HepG2 (cell line): ENCODE data around the gene METTL25. TPM values are rescaled to one million over a fixed set of nuclear protein-coding genes. Genes with fewer than 3 reads are reported as not detected.

Experiments used
- ATAC-seq: fragments of 200-7000 bp; cut with Tn5 transposase; 3 replicates; pipeline ENCODE4 v1.9.1; 2020; ENCODE audit warnings: mild to moderate bottlenecking, moderate library complexity
- BruUV-seq: library from RNA; stranded (reverse); fragments of 400-500 nt; replicated peaks from 2 replicates; lab custom pipeline; 2021; lab: Mats Ljungman, UMichigan
- CTCF ChIA-PET: fragments of 300-600 bp; formaldehyde crosslinking; extraction: SDS; loops from one replicate; lab custom pipeline; 2021; ENCODE audit warnings: low total read pairs, inconsistent platforms, low intra/inter-chr PET ratio; lab: Yijun Ruan, JAX
- POLR2A ChIA-PET: fragments of 350-600 bp; sonication (Branson Sonifier 250); formaldehyde crosslinking; loops from one replicate; lab custom pipeline; 2020; ENCODE audit warnings: antibody characterized with exemption, inconsistent platforms; lab: Yijun Ruan, JAX
- DNase-seq: peaks from one replicate; pipeline ENCODE4 v3.0.0-alpha.2; 2015; ENCODE audit warnings: low spot score
- FAIRE-seq: peaks from 3 replicates; lab custom pipeline; 2011; peaks lifted over from hg19 to GRCh38; lab: Jason Lieb, UNC
- H2AFZ ChIP-seq: one replicate; pipeline ENCODE4 v1.6.1; 2011; ENCODE audit warnings: low read length, inconsistent platforms
- H3K27ac ChIP-seq: fragments of 300-600 bp; 3 replicates; pipeline ENCODE4 v1.8.0; 2011; ENCODE audit warnings: mixed run types, mild to moderate bottlenecking, mixed read lengths, low read length, inconsistent platforms; ENCODE audit not compliant: insufficient read depth; ENCODE audit errors: extremely low read length
- H3K27me3 ChIP-seq, 2 experiments: fragments of 200-600 bp in 1 of 2; 2 replicates in 1 of 2; 3 replicates in 1 of 2; pipeline versions ENCODE4 v1.6.0 to v1.8.0; 2011; ENCODE audit warnings: low read length in 2 of 2, mild to moderate bottlenecking in 2 of 2, moderate library complexity in 2 of 2, inconsistent platforms in 1 of 2; ENCODE audit not compliant: insufficient read depth in 2 of 2, control insufficient read depth in 1 of 2
- H3K36me3 ChIP-seq, 2 experiments: fragments of 200-600 bp in 1 of 2; replicated peaks in 1 of 2; 2 replicates in 1 of 2; 3 replicates in 1 of 2; pipeline versions ENCODE4 v1.5.1 to v1.8.0; 2011; ENCODE audit warnings: low read length in 2 of 2, inconsistent platforms in 1 of 2; ENCODE audit not compliant: insufficient read depth in 2 of 2, control insufficient read depth in 1 of 2
- H3K4me1 ChIP-seq: 2 replicates; pipeline ENCODE4 v1.5.1; 2012; ENCODE audit warnings: low read length, inconsistent platforms; ENCODE audit not compliant: insufficient read depth
- H3K4me2 ChIP-seq: 2 replicates; pipeline ENCODE4 v1.6.0; 2011; ENCODE audit warnings: low read depth, low read length, inconsistent platforms
- H3K4me3 ChIP-seq, 3 experiments: fragments of 200-600 bp in 1 of 3; sonication (generic), shearing (Covaris generic) in 1 of 3; replicated peaks in 1 of 3; 2 replicates each; pipeline ENCODE4 v1.5.1; 2011 to 2016; ENCODE audit warnings: low read length in 3 of 3, inconsistent platforms in 2 of 3, low read depth in 2 of 3, mild to moderate bottlenecking in 2 of 3, control low read depth in 1 of 3, mixed read lengths in 1 of 3; ENCODE audit not compliant: insufficient read depth in 1 of 3
- H3K79me2 ChIP-seq: one replicate; pipeline ENCODE4 v1.6.1; 2011; ENCODE audit warnings: low read length, inconsistent platforms; ENCODE audit not compliant: insufficient read depth
- H3K9ac ChIP-seq: 2 replicates; pipeline ENCODE4 v1.6.0; 2011; ENCODE audit warnings: mild to moderate bottlenecking, low read depth, low read length, inconsistent platforms; ENCODE audit not compliant: insufficient read depth
- H3K9me3 ChIP-seq: 2 replicates; pipeline ENCODE4 v1.5.1; 2012; ENCODE audit warnings: mild to moderate bottlenecking, low read length
- H4K20me1 ChIP-seq: 2 replicates; pipeline ENCODE4 v1.6.0; 2011; ENCODE audit warnings: inconsistent platforms, mild to moderate bottlenecking, low read length, moderate library complexity; ENCODE audit not compliant: insufficient read depth
- MAF1 ChIP-seq: sonication (generic); formaldehyde crosslinking; IDR thresholded peaks from 2 replicates; pipeline ENCODE4 v1.5.0; 2020; ENCODE audit warnings: missing genetic modification reagents, borderline replicate concordance
- MTF1 ChIP-seq: sonication (generic); formaldehyde crosslinking; IDR thresholded peaks from 2 replicates; pipeline ENCODE4 v1.5.0; 2020; ENCODE audit warnings: missing genetic modification reagents
- WGBS: methylation state at CpG from one replicate; pipeline ENCODE4 v1.1.6; 2017; ENCODE audit warnings: low lambda C conversion rate; 5-methylcytosine and 5-hydroxymethylcytosine counted together
- in situ Hi-C: cut with HindIII; loops from 2 replicates; pipeline ENCODE4 v1.10.0; 2017; ENCODE audit warnings: low pct_unique_long_range_greater_than_20kb; ENCODE audit not compliant: extremely low pct_ligation_motif_present
- intact Hi-C: fragments of 100-400 bp; cut with micrococcal nuclease; formaldehyde crosslinking; loops from one replicate; pipeline ENCODE4 v1.10.0; 2022; ENCODE audit not compliant: unreplicated experiment
- polyA plus RNA-seq, 8 experiments: library from polyadenylated mRNA; depleted of rRNA in 3 of 8; stranded (reverse) in 7 of 8; unstranded in 1 of 8; fragments of >200 nt; fragmentation: Illumina TruSeq in 4 of 8; extraction: Trizol in 4 of 8; gene quantifications; 2 replicates each; pipeline versions ENCODE4 v1.2.1 to v1.2.3, GENCODE V29; 2011 to 2016; ENCODE audit warnings: low read depth in 4 of 8, missing spikeins in 1 of 8, mixed read lengths in 1 of 8; ENCODE audit not compliant: insufficient read depth in 1 of 8
- total RNA-seq, 5 experiments: library from RNA; depleted of rRNA; stranded (reverse); fragments of >200 nt; fragmentation: Illumina TruSeq; extraction: Trizol; gene quantifications; 2 replicates each; pipeline ENCODE4 v1.2.3, GENCODE V29; 2016; ENCODE audit warnings: low read depth in 1 of 5
- TF ChIP-seq, protein P1 (sequence below): sonication (generic); formaldehyde crosslinking; IDR thresholded peaks from 2 replicates; pipeline ENCODE4 v1.5.1; 2020; ENCODE audit warnings: mild to moderate bottlenecking, missing genetic modification reagents, moderate library complexity
- TF ChIP-seq, protein P2 (sequence below): IDR thresholded peaks from 2 replicates; pipeline ENCODE4 v1.6.1; 2018; ENCODE audit warnings: missing genetic modification reagents

Gene METTL25
- total and polyA plus RNA-seq, 2 of the 13 experiments (the other 11 are each of a cell fraction or from before 2014, with no cell fraction given), result 2.2 to 7.8 TPM

DNA sequence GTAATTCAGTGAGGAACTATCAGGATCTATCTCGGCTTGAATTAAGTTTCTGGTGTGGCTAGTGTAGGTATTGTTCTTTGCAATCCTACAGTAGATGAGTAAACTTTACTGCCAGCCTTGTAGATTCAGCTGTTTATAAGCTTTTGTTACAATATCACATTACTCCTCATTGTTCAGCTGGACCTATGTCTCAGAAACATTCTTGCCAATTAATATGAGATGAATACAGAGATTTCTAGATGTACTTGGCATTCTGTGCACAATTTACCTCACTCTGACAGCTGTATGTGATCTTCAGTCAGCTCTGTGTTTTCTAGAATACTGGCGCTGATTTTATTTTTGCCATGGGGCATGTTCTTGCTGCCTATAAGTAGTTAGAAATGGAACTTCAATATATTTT lies 55.7 kb downstream of the METTL25 start:
- intact Hi-C loops (no loop called here), in situ Hi-C loops (no loop called here)
- H3K4me3 ChIP-seq, result no peak overlapping the region
- ChIA-PET CTCF (no interaction called here), POLR2A (no interaction called here)
- no peak for ATAC-seq
- no TSS peak for BruUV-seq
- H3K4me2 ChIP-seq, result no peak overlapping the region
- no peak overlapping the region for H2AFZ ChIP-seq
- no peak overlapping the region for H3K9ac ChIP-seq
- 94% methylated on average over 2 of the region's 2 CpGs for WGBS
- no peaks in the 10 kb centered on the region for H4K20me1 ChIP-seq
- H3K27me3 ChIP-seq, result no peaks in the 10 kb centered on the region
- no peaks in the 10 kb centered on the region for H3K79me2 ChIP-seq
- H3K9me3 ChIP-seq, result no peaks in the 10 kb centered on the region
- TF ChIP-seq MAF1 (CRISPR knock-in tag) (no peak), MTF1 (no peak)
- TF ChIP-seq, protein P1, sequence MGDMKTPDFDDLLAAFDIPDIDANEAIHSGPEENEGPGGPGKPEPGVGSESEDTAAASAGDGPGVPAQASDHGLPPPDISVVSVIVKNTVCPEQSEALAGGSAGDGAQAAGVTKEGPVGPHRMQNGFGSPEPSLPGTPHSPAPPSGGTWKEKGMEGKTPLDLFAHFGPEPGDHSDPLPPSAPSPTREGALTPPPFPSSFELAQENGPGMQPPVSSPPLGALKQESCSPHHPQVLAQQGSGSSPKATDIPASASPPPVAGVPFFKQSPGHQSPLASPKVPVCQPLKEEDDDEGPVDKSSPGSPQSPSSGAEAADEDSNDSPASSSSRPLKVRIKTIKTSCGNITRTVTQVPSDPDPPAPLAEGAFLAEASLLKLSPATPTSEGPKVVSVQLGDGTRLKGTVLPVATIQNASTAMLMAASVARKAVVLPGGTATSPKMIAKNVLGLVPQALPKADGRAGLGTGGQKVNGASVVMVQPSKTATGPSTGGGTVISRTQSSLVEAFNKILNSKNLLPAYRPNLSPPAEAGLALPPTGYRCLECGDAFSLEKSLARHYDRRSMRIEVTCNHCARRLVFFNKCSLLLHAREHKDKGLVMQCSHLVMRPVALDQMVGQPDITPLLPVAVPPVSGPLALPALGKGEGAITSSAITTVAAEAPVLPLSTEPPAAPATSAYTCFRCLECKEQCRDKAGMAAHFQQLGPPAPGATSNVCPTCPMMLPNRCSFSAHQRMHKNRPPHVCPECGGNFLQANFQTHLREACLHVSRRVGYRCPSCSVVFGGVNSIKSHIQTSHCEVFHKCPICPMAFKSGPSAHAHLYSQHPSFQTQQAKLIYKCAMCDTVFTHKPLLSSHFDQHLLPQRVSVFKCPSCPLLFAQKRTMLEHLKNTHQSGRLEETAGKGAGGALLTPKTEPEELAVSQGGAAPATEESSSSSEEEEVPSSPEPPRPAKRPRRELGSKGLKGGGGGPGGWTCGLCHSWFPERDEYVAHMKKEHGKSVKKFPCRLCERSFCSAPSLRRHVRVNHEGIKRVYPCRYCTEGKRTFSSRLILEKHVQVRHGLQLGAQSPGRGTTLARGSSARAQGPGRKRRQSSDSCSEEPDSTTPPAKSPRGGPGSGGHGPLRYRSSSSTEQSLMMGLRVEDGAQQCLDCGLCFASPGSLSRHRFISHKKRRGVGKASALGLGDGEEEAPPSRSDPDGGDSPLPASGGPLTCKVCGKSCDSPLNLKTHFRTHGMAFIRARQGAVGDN (CRISPR knock-in tag), result no peak
- TF ChIP-seq, protein P2, sequence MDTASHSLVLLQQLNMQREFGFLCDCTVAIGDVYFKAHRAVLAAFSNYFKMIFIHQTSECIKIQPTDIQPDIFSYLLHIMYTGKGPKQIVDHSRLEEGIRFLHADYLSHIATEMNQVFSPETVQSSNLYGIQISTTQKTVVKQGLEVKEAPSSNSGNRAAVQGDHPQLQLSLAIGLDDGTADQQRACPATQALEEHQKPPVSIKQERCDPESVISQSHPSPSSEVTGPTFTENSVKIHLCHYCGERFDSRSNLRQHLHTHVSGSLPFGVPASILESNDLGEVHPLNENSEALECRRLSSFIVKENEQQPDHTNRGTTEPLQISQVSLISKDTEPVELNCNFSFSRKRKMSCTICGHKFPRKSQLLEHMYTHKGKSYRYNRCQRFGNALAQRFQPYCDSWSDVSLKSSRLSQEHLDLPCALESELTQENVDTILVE (CRISPR knock-in tag), result no peak
- no peaks in the 10 kb centered on the region for H3K4me1 ChIP-seq
- no peak for DNase-seq
- no peak for FAIRE-seq
- H3K27ac ChIP-seq, result no peak overlapping the region
- H3K36me3 ChIP-seq, result no peaks in the 10 kb centered on the region
